Fibroblast of mammary gland (primary cell): ENCODE results near the gene MINDY4.

Source experiments
- DNase-seq: peaks from one replicate; pipeline ENCODE4 v3.0.0-alpha.2; 2010; ENCODE audit warnings: low read depth
- H3K4me3 ChIP-seq: 2 replicates; pipeline ENCODE4 v1.5.1; 2011; ENCODE audit warnings: low read depth, mild to moderate bottlenecking, low read length, moderate library complexity; ENCODE audit not compliant: control insufficient read depth
- CTCF ChIP-seq: conservative IDR thresholded peaks from 2 replicates; pipeline ENCODE4 v1.5.1; 2011; ENCODE audit warnings: low read depth, low read length, inconsistent platforms; ENCODE audit not compliant: control insufficient read depth, insufficient read depth

MINDY4 gene

GRCh38 chr7:30931161-30931928 is 160.1 kb downstream of the MINDY4 start:
- no peak for DNase-seq
- no peak overlapping the region for H3K4me3 ChIP-seq
- TF ChIP-seq CTCF = no peak

GRCh38 chr7:30931929-30932540 is 160.8 kb downstream of the MINDY4 start:
- no peak for TF ChIP-seq CTCF
- no peak overlapping the region for H3K4me3 ChIP-seq
- no peak for DNase-seq

GRCh38 chr7:30932562-30932961 is 161.3 kb downstream of the MINDY4 start:
- no peak for DNase-seq
- TF ChIP-seq CTCF = no peak
- no peak overlapping the region for H3K4me3 ChIP-seq

- TF ChIP-seq CTCF = no peak
- no peak overlapping the region for H3K4me3 ChIP-seq
- no peak for DNase-seq
Observed at GRCh38 chr7:30933124-30933974, 162.1 kb downstream of the MINDY4 start.

GRCh38 chr7:30934225-30934624 is 163.0 kb downstream of the MINDY4 start:
- no peak overlapping the region for H3K4me3 ChIP-seq
- no peak for DNase-seq
- TF ChIP-seq CTCF = no peak

- no peak overlapping the region for H3K4me3 ChIP-seq
- no peak for TF ChIP-seq CTCF
- no peak for DNase-seq
Observed at GRCh38 chr7:30934732-30935568, 163.7 kb downstream of the MINDY4 start.
